H1 (cell line): ENCODE data around the gene CGNL1. TPM values are rescaled to one million over a fixed set of nuclear protein-coding genes. Genes with fewer than 3 reads are reported as not detected.

Experiments used
- CTCF ChIA-PET: fragments of 300-600 bp; sonication (Branson Sonifier 250); formaldehyde crosslinking; loops from one replicate; lab custom pipeline; 2021; ENCODE audit not compliant: partially characterized antibody; lab: Charles Lee
- POLR2A ChIA-PET: fragments of 300-600 bp; sonication (Branson Sonifier 250); formaldehyde crosslinking; loops from one replicate; lab custom pipeline; 2021; ENCODE audit warnings: inconsistent platforms; ENCODE audit not compliant: partially characterized antibody; lab: Charles Lee
- DNase-seq, 2 experiments: peaks; one replicate each; pipeline versions ENCODE4 v3.0.0 to v3.0.0-alpha.2; 2010 to 2022; ENCODE audit warnings: low spot score in 2 of 2, low read depth in 1 of 2, mixed read lengths in 1 of 2
- FAIRE-seq: peaks from 2 replicates; lab custom pipeline; 2011; peaks lifted over from hg19 to GRCh38; lab: Jason Lieb, UNC
- H2AFZ ChIP-seq: 2 replicates; pipeline ENCODE4 v1.8.1; 2012; ENCODE audit warnings: low read length, inconsistent platforms
- H2AK5ac ChIP-seq: 2 replicates; pipeline ENCODE4 v1.6.1; 2013; ENCODE audit warnings: low read depth, low read length
- H2BK120ac ChIP-seq: replicated peaks from 2 replicates; pipeline ENCODE3; 2013; ENCODE audit warnings: low read depth, low read length, inconsistent platforms
- H2BK12ac ChIP-seq: 2 replicates; pipeline ENCODE4 v1.6.1; 2013; ENCODE audit warnings: low read depth, low read length
- H2BK15ac ChIP-seq: 2 replicates; pipeline ENCODE4 v1.6.1; 2013; ENCODE audit warnings: low read length
- H2BK20ac ChIP-seq: 2 replicates; pipeline ENCODE4 v1.6.1; 2013; ENCODE audit warnings: low read length
- H2BK5ac ChIP-seq: 2 replicates; pipeline ENCODE4 v1.6.1; 2013; ENCODE audit warnings: low read depth, low read length
- H3K14ac ChIP-seq: 2 replicates; pipeline ENCODE4 v1.6.1; 2013; ENCODE audit warnings: inconsistent platforms; ENCODE audit not compliant: insufficient read length
- H3K18ac ChIP-seq: 2 replicates; pipeline ENCODE4 v1.6.1; 2013; ENCODE audit warnings: low read length; ENCODE audit errors: extremely low read depth
- H3K23ac ChIP-seq: 2 replicates; pipeline ENCODE4 v1.6.1; 2013; ENCODE audit warnings: inconsistent platforms; ENCODE audit not compliant: insufficient read length
- H3K23me2 ChIP-seq: 2 replicates; pipeline ENCODE4 v1.6.1; 2013; ENCODE audit warnings: low read depth, low read length
- H3K27ac ChIP-seq: 2 replicates; pipeline ENCODE4 v1.6.1; 2011; ENCODE audit warnings: low read depth, low read length, inconsistent platforms
- H3K27me3 ChIP-seq, 4 experiments: replicated peaks in 1 of 4; 1 replicate in 1 of 4; 2 replicates in 3 of 4; pipeline versions ENCODE4 v1.6.1 to v1.8.1; 2011 to 2013; ENCODE audit warnings: low read length in 3 of 4, mild to moderate bottlenecking in 3 of 4, inconsistent platforms in 2 of 4, mixed read lengths in 2 of 4, moderate library complexity in 1 of 4; ENCODE audit not compliant: control insufficient read depth in 3 of 4, insufficient read depth in 3 of 4; ENCODE audit errors: extremely low read depth in 1 of 4
- H3K36me3 ChIP-seq, 4 experiments: 2 replicates each; pipeline versions ENCODE4 v1.6.1 to v1.8.1; 2011 to 2013; ENCODE audit warnings: mild to moderate bottlenecking in 4 of 4, low read length in 3 of 4, moderate library complexity in 2 of 4, control low read depth in 1 of 4, inconsistent platforms in 1 of 4; ENCODE audit not compliant: insufficient read depth in 4 of 4, control insufficient read depth in 2 of 4
- H3K4ac ChIP-seq: replicated peaks from 2 replicates; pipeline ENCODE3; 2013; ENCODE audit warnings: low read length, low read depth, mixed read lengths, inconsistent platforms; ENCODE audit not compliant: insufficient read length
- H3K4me1 ChIP-seq, 4 experiments: replicated peaks in 1 of 4; 1 replicate in 1 of 4; 2 replicates in 3 of 4; pipeline versions ENCODE4 v1.6.1 to v1.8.1; 2011 to 2013; ENCODE audit warnings: low read length in 3 of 4, inconsistent platforms in 2 of 4, mixed read lengths in 1 of 4; ENCODE audit not compliant: insufficient read depth in 4 of 4, control insufficient read depth in 3 of 4
- H3K4me2 ChIP-seq, 2 experiments: 2 replicates each; pipeline versions ENCODE4 v1.6.1 to v1.8.1; 2011 to 2013; ENCODE audit warnings: low read depth in 2 of 2, low read length in 2 of 2, control low read depth in 1 of 2, inconsistent platforms in 1 of 2, mild to moderate bottlenecking in 1 of 2; ENCODE audit not compliant: insufficient read depth in 1 of 2
- H3K4me3 ChIP-seq, 4 experiments: fragments of 200-600, 300-600 bp in 1 of 4; sonication (generic), shearing (Covaris generic), sonication (Bioruptor Twin) in 1 of 4; 2 replicates each; pipeline versions ENCODE4 v1.5.1 to v1.8.1; 2011 to 2016; ENCODE audit warnings: low read length in 4 of 4, low read depth in 3 of 4, control low read depth in 2 of 4, inconsistent platforms in 2 of 4, mild to moderate bottlenecking in 2 of 4, mixed read lengths in 1 of 4, moderate library complexity in 1 of 4; ENCODE audit not compliant: insufficient read depth in 2 of 4; ENCODE audit errors: extremely low read depth in 1 of 4
- H3K56ac ChIP-seq: replicated peaks from 2 replicates; pipeline ENCODE3; 2013; ENCODE audit warnings: low read depth, mild to moderate bottlenecking, mixed read lengths, low read length, inconsistent platforms; ENCODE audit not compliant: insufficient read length
- H3K79me1 ChIP-seq: 2 replicates; pipeline ENCODE4 v1.6.1; 2013; ENCODE audit warnings: low read depth, low read length, control low read depth
- H3K79me2 ChIP-seq, 2 experiments: 2 replicates each; pipeline versions ENCODE4 v1.6.1 to v1.8.1; 2012 to 2013; ENCODE audit warnings: low read length in 2 of 2, mild to moderate bottlenecking in 2 of 2, inconsistent platforms in 1 of 2; ENCODE audit not compliant: insufficient read depth in 2 of 2, control insufficient read depth in 1 of 2
- H3K9ac ChIP-seq, 4 experiments: replicated peaks in 1 of 4; 1 replicate in 1 of 4; 2 replicates in 3 of 4; pipeline versions ENCODE4 v1.6.1 to v1.8.1; 2011 to 2013; ENCODE audit warnings: low read depth in 3 of 4, low read length in 3 of 4, control low read depth in 2 of 4, mild to moderate bottlenecking in 2 of 4, moderate library complexity in 2 of 4, inconsistent platforms in 1 of 4; ENCODE audit errors: extremely low read depth in 1 of 4
- H3K9me3 ChIP-seq, 2 experiments: 2 replicates each; pipeline versions ENCODE4 v1.6.1 to v1.8.1; 2012 to 2013; ENCODE audit warnings: mild to moderate bottlenecking in 2 of 2, moderate library complexity in 2 of 2, control low read depth in 1 of 2, inconsistent platforms in 1 of 2, low read depth in 1 of 2, low read length in 1 of 2, mixed read lengths in 1 of 2; ENCODE audit not compliant: insufficient read depth in 2 of 2
- H4K20me1 ChIP-seq, 2 experiments: replicated peaks in 1 of 2; 2 replicates each; pipeline versions ENCODE3 to v1.8.1; 2011 to 2013; ENCODE audit warnings: inconsistent platforms in 2 of 2, low read length in 2 of 2, mild to moderate bottlenecking in 1 of 2; ENCODE audit not compliant: insufficient read depth in 2 of 2, control insufficient read depth in 1 of 2
- H4K5ac ChIP-seq: 2 replicates; pipeline ENCODE4 v1.6.1; 2013; ENCODE audit warnings: low read length, low read depth, mixed read lengths, inconsistent platforms; ENCODE audit not compliant: insufficient read length
- H4K8ac ChIP-seq: 2 replicates; pipeline ENCODE4 v1.8.0; 2013; ENCODE audit warnings: mild to moderate bottlenecking, moderate library complexity, low read length, inconsistent platforms; ENCODE audit not compliant: insufficient read depth; ENCODE audit errors: extremely low read depth
- H4K91ac ChIP-seq: replicated peaks from 2 replicates; pipeline ENCODE3; 2013; ENCODE audit warnings: low read length, mixed read lengths, inconsistent platforms; ENCODE audit not compliant: insufficient read length
- EGR1 ChIP-seq: IDR thresholded peaks from 2 replicates; pipeline ENCODE4 v1.6.1; 2011; ENCODE audit warnings: low read depth, low read length, borderline replicate concordance
- EP300 ChIP-seq, 2 experiments: IDR thresholded peaks; 1 replicate in 1 of 2; 2 replicates in 1 of 2; pipeline ENCODE4 v1.6.1; 2011 to 2012; ENCODE audit warnings: low read depth in 2 of 2, low read length in 2 of 2, mild to moderate bottlenecking in 2 of 2, borderline replicate concordance in 1 of 2, inconsistent platforms in 1 of 2, moderate library complexity in 1 of 2
- RBBP5 ChIP-seq: IDR thresholded peaks from 2 replicates; pipeline ENCODE4 v1.7.1; 2012; ENCODE audit warnings: low read depth, mild to moderate bottlenecking, inconsistent platforms, low read length, moderate library complexity, borderline replicate concordance
- RNF2 ChIP-seq: fragments of 200-900, 300-1000 bp; sonication (generic); IDR thresholded peaks from 2 replicates; pipeline ENCODE4 v1.7.1; 2016; ENCODE audit warnings: borderline replicate concordance, low read depth, mild to moderate bottlenecking, antibody characterized with exemption, low read length; ENCODE audit not compliant: poor library complexity, severe bottlenecking; ENCODE audit errors: missing control alignments
- RXRA ChIP-seq: IDR thresholded peaks from 2 replicates; pipeline ENCODE4 v1.6.1; 2011; ENCODE audit warnings: low read depth, mild to moderate bottlenecking, low read length, moderate library complexity; ENCODE audit not compliant: insufficient read depth
- SIX5 ChIP-seq: IDR thresholded peaks from 2 replicates; pipeline ENCODE4 v1.6.1; 2011; ENCODE audit warnings: mild to moderate bottlenecking, low read depth, low read length
- WGBS, 2 experiments: shearing (Covaris generic) in 1 of 2; methylation state at CpG; one replicate each; pipeline versions ENCODE4 v1.1.6 to v1.1.7; 2013 to 2015; ENCODE audit warnings: low lambda C conversion rate in 2 of 2, mixed read lengths in 2 of 2, inconsistent platforms in 1 of 2, low coverage in 1 of 2, missing lambda C conversion rate in 1 of 2; ENCODE audit not compliant: insufficient replicate concordance in 2 of 2, insufficient coverage in 1 of 2, insufficient read length in 1 of 2; ENCODE audit errors: extremely low coverage in 1 of 2, missing lambda C conversion rate in 1 of 2; 5-methylcytosine and 5-hydroxymethylcytosine counted together
- polyA plus RNA-seq, 7 experiments: library from polyadenylated mRNA; depleted of rRNA in 3 of 7; stranded (reverse) in 5 of 7; unstranded in 2 of 7; fragments of >200 nt in 5 of 7; fragments of 200-250 nt in 2 of 7; gene quantifications; 1 replicate in 5 of 7; 2 replicates in 1 of 7; 4 replicates in 1 of 7; pipeline versions ENCODE4 v1.2.1 to v1.2.3, GENCODE V29; 2011 to 2013; ENCODE audit warnings: missing spikeins in 2 of 7, mixed read lengths in 2 of 7
- total RNA-seq: library from RNA; stranded (reverse); fragmentation: NEBNext Ultra II Directional; extraction: Animal tissue kit (Norgen Biotek cat#: 25700); gene quantifications from 2 replicates; pipeline ENCODE4 v1.2.1, GENCODE V29; 2021
- TF ChIP-seq, protein P1 (sequence below): IDR thresholded peaks from 2 replicates; pipeline ENCODE4 v1.6.1; 2012; ENCODE audit warnings: inconsistent platforms
- TF ChIP-seq, protein P2 (sequence below): IDR thresholded peaks from 2 replicates; pipeline ENCODE4 v1.6.1; 2012; ENCODE audit warnings: low read length, inconsistent platforms
- TF ChIP-seq, protein P3 (sequence below): IDR thresholded peaks from 2 replicates; pipeline ENCODE4 v1.6.1; 2011; ENCODE audit warnings: low read length, improper control_type of control experiment

Gene CGNL1
- total and polyA plus RNA-seq, 2 of the 8 experiments (the other 6 are each of a cell fraction or from before 2014, with no cell fraction given) = 21.8 to 75.6 TPM

DNA sequence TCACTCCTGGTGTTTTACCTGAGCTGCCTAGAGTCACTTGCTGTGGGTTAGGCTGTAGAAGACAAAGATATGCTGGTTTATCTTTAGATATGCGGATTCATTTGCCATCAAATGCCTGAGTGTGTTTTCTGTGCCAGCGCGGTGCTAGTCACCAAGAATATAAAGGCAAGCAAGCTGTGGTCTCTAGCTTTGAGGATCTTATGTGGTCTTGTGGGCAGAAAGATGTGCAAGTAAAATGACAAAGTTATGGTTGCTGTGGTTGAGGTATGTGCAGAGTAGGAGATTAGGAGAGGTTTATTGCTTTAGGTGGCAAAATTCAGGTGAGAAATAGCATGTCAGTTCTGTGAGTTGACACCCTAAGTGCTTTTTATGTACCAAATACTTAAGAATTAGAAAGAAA, 94.2 kb downstream of the CGNL1 start:
- Histone ChIP-seq H3K9ac (no peak overlapping the region), H2BK12ac (no peak overlapping the region), H4K8ac (no peak overlapping the region), H3K4me1 (no peaks in the 10 kb centered on the region; a peak in 1 of 7 replicates), H3K27me3 (no peaks in the 10 kb centered on the region), H2AFZ (no peak overlapping the region), H2BK20ac (no peak overlapping the region), H3K4me3 (no peak overlapping the region), H4K5ac (no peak overlapping the region), H3K27ac (no peak overlapping the region), H3K23ac (no peak overlapping the region), H3K56ac (no peak overlapping the region), H3K4me2 (no peak overlapping the region), H4K91ac (no peak overlapping the region), H3K4ac (no peak overlapping the region), H3K36me3 (peaks cover 0 to 25% (median 4%) of the 10 kb centered on the region in 4 experiments; a peak in 4 of 8 replicates), H4K20me1 (peaks cover 0 to 2% of the 10 kb centered on the region in 2 experiments), H3K14ac (no peak overlapping the region), H3K9me3 (no peaks in the 10 kb centered on the region), H3K18ac (no peak overlapping the region), H2BK120ac (no peak overlapping the region), H2AK5ac (no peak overlapping the region), H3K79me2 (no peaks in the 10 kb centered on the region), H2BK5ac (no peak overlapping the region), H3K79me1 (no peaks in the 10 kb centered on the region; the same call in 1 of the 2 replicates), H2BK15ac (no peak overlapping the region), H3K23me2 (no peaks in the 10 kb centered on the region; the same call in 1 of the 2 replicates)
- FAIRE-seq (no peak), DNase-seq (no peak)
- 92% methylated on average over 3 of the region's 3 CpGs; no CpG with 5 or more reads in 1 of the 2 experiments for WGBS, 2 experiments
- POLR2A ChIA-PET = no interaction called here
- CTCF ChIA-PET = interaction anchor here (0.7 to 3.0 kb wide), 4 partner anchors 8 to 129 kb away, joined by 3 to 11 read pairs (median 4); no protein-coding TSS in a partner anchor
- TF ChIP-seq, protein P1, sequence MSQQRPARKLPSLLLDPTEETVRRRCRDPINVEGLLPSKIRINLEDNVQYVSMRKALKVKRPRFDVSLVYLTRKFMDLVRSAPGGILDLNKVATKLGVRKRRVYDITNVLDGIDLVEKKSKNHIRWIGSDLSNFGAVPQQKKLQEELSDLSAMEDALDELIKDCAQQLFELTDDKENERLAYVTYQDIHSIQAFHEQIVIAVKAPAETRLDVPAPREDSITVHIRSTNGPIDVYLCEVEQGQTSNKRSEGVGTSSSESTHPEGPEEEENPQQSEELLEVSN = no peak
- TF ChIP-seq RNF2 (no peak), SIX5 (no peak), RBBP5 (no peak), EP300 (IDR thresholded peaks at IDR 0.05; ENCODE audit: borderline replicate concordance in 1 of 2, low read depth in 2 of 2, low read length in 2 of 2) (no peak), RXRA (no peak), EGR1 (no peak)
- TF ChIP-seq, protein P2, sequence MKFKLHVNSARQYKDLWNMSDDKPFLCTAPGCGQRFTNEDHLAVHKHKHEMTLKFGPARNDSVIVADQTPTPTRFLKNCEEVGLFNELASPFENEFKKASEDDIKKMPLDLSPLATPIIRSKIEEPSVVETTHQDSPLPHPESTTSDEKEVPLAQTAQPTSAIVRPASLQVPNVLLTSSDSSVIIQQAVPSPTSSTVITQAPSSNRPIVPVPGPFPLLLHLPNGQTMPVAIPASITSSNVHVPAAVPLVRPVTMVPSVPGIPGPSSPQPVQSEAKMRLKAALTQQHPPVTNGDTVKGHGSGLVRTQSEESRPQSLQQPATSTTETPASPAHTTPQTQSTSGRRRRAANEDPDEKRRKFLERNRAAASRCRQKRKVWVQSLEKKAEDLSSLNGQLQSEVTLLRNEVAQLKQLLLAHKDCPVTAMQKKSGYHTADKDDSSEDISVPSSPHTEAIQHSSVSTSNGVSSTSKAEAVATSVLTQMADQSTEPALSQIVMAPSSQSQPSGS = no peak
- TF ChIP-seq, protein P3, sequence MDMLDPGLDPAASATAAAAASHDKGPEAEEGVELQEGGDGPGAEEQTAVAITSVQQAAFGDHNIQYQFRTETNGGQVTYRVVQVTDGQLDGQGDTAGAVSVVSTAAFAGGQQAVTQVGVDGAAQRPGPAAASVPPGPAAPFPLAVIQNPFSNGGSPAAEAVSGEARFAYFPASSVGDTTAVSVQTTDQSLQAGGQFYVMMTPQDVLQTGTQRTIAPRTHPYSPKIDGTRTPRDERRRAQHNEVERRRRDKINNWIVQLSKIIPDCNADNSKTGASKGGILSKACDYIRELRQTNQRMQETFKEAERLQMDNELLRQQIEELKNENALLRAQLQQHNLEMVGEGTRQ = no peak
